Aorta (tissue), 5 donors: ENCODE measurements around the gene LENEP. TPM values are rescaled to one million over a fixed set of nuclear protein-coding genes. Genes with fewer than 3 reads are reported as not detected.

Experiments
- ATAC-seq: fragments of 200-7000 bp; cut with Tn5 transposase; one replicate; pipeline ENCODE4 v1.9.1; 2022; ENCODE audit warnings: moderate library complexity; ENCODE audit not compliant: low FRiP score
- DNase-seq, 2 donors: peaks; one replicate each; pipeline ENCODE4 v3.0.0-alpha.2; 2020
- H3K27ac ChIP-seq, 2 donors: one replicate each; pipeline ENCODE4 v1.5.1; 2013; ENCODE audit warnings: low read length in 2 of 2, mild to moderate bottlenecking in 2 of 2, moderate library complexity in 2 of 2, control low read depth in 1 of 2, inconsistent platforms in 1 of 2, low read depth in 1 of 2
- H3K27me3 ChIP-seq, 2 donors: one replicate each; pipeline ENCODE4 v1.6.1; 2013; ENCODE audit warnings: control low read depth in 1 of 2, low read length in 1 of 2, mild to moderate bottlenecking in 1 of 2, moderate library complexity in 1 of 2; ENCODE audit not compliant: insufficient read depth in 2 of 2, control insufficient read depth in 1 of 2
- H3K36me3 ChIP-seq, 2 donors: one replicate each; pipeline ENCODE4 v1.6.1; 2013; ENCODE audit warnings: control low read depth in 1 of 2, low read length in 1 of 2, mild to moderate bottlenecking in 1 of 2; ENCODE audit not compliant: insufficient read depth in 2 of 2, control insufficient read depth in 1 of 2
- H3K4me1 ChIP-seq, 2 donors: one replicate each; pipeline ENCODE4 v1.6.1; 2013; ENCODE audit warnings: low read length in 2 of 2, control low read depth in 1 of 2, mild to moderate bottlenecking in 1 of 2, moderate library complexity in 1 of 2; ENCODE audit not compliant: insufficient read depth in 2 of 2, control insufficient read depth in 1 of 2
- H3K4me3 ChIP-seq, 2 donors: one replicate each; pipeline ENCODE4 v1.5.1; 2013; ENCODE audit warnings: low read length in 2 of 2, control low read depth in 1 of 2, mild to moderate bottlenecking in 1 of 2
- H3K9me3 ChIP-seq: one replicate; pipeline ENCODE4 v1.6.1; 2013; ENCODE audit warnings: mild to moderate bottlenecking, low read length; ENCODE audit not compliant: control insufficient read depth
- WGBS, 2 donors: extraction: QIAGEN DNeasy Blood & Tissue Kit; methylation state at CpG; one replicate each; pipeline ENCODE4 v1.1.7; 2013; 5-methylcytosine and 5-hydroxymethylcytosine counted together
- intact Hi-C, 2 donors: fragments of 100-400 bp; cut with DNase I; formaldehyde crosslinking; loops; one replicate each; pipeline versions ENCODE4 v1.14.2 to v1.15.0; 2022
- polyA plus RNA-seq, 2 donors: library from polyadenylated mRNA; stranded (reverse); fragments of 200-250 nt; gene quantifications; one replicate each; pipeline ENCODE4 v1.2.3, GENCODE V29; 2013
- total RNA-seq, 2 donors: library from RNA; stranded (reverse); fragmentation: NEBNext Ultra II Directional; extraction: Animal tissue kit (Norgen Biotek cat#: 25700); gene quantifications; one replicate each; pipeline ENCODE4 v1.2.1, GENCODE V29; 2021
- donor health status: healthy with polysubstance abuse.
- donor health status: Bipolar disorder and iron deficiency.
- donor health status: DM: no; HTN: no; CAD: no.
- donor health status: DM: no; HTN: no; CAD: no.
- donor health status: DM: yes; HTN: yes; CAD: no.

LENEP gene
- total and polyA plus RNA-seq, 4 donors = not detected

GRCh38 chr1:154964359-154964758 is 29.0 kb upstream of the LENEP start:
- intact Hi-C loops = no loop called here
- H3K36me3 ChIP-seq = peaks cover 0 to 15% of the 10 kb centered on the region in 2 donors
- no peak for ATAC-seq

GRCh38 chr1:154966111-154966510 is 27.3 kb upstream of the LENEP start:
- peaks cover 0 to 15% of the 10 kb centered on the region in 2 donors for H3K36me3 ChIP-seq
- H3K27ac ChIP-seq = no peak overlapping the region
- no peaks in the 10 kb centered on the region for H3K9me3 ChIP-seq
- H3K4me1 ChIP-seq = no peaks in the 10 kb centered on the region
- intact Hi-C loops = loop anchor here in 1 of 2 donors (5.0 kb wide), 1 partner anchor 51 kb away; no protein-coding TSS in a partner anchor
- 81 to 85% methylated on average over 7 of the region's 7 CpGs for WGBS, 2 donors
- no peaks in the 10 kb centered on the region for H3K27me3 ChIP-seq
- DNase-seq (no peak), ATAC-seq (no peak)
- H3K4me3 ChIP-seq = no peak overlapping the region

More at GRCh38 chr1:154964359-154964758, 29.0 kb upstream of the LENEP start:
- Histone ChIP-seq H3K27me3 (no peaks in the 10 kb centered on the region), H3K9me3 (no peaks in the 10 kb centered on the region), H3K27ac (no peak overlapping the region), H3K4me3 (no peak overlapping the region), H3K4me1 (no peaks in the 10 kb centered on the region)
- DNase-seq = no peak
- WGBS, 2 donors = 91 to 95% methylated on average over 6 of the region's 6 CpGs

DNA sequence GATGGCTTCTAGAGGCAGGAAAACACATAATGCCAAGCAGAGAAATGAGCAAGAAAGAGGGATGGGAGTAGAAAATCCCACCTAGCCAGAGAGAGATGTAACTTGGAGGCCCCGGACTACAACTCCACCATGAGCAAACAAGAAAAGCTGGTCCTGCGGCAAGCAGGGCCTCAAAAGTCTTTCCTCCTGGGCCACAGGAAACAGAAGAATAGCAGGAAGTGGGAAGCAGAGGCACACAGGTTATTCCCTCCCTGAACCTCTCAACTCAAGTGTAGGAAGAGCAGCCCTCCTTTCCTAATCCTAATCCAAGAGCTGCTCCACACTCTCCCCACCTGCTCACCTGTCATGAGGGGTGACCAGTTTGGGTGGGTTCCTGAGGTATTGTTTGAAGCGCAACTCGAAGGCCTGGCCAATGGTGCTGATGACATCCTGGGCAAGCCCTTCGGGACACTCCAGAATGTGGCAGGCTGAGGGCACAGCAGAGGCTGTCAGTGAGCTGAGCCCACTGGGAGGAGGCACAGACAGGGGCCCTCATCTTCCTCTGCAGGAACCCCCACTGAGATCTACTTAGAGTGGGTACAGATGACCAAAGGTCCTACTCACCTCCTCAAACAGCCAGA is 25.9 kb upstream of the LENEP start:
- Histone ChIP-seq H3K4me1 (no peaks in the 10 kb centered on the region), H3K4me3 (no peak overlapping the region), H3K36me3 (peaks cover 0 to 15% of the 10 kb centered on the region in 2 donors), H3K27ac (no peak overlapping the region), H3K27me3 (no peaks in the 10 kb centered on the region), H3K9me3 (no peaks in the 10 kb centered on the region)
- no peak for ATAC-seq
- 83 to 87% methylated on average over 5 of the region's 5 CpGs for WGBS, 2 donors
- DNase-seq = no peak
- intact Hi-C loops = loop anchor here in 1 of 2 donors (5.0 kb wide), 1 partner anchor 50 kb away; no protein-coding TSS in a partner anchor

- Histone ChIP-seq H3K36me3 (peaks cover 0 to 13% of the 10 kb centered on the region in 2 donors), H3K4me3 (no peak overlapping the region), H3K9me3 (no peaks in the 10 kb centered on the region), H3K27me3 (no peaks in the 10 kb centered on the region), H3K27ac (peak overlapping the region in 1 of 2 donors; percentile 51), H3K4me1 (no peaks in the 10 kb centered on the region)
- intact Hi-C loops = loop anchor here in 1 of 2 donors (5.0 kb wide), 1 partner anchor 49 kb away; no protein-coding TSS in a partner anchor
- DNase-seq (no peak), ATAC-seq (no peak)
- WGBS, 2 donors = 77 to 79% methylated on average over 3 of the region's 3 CpGs
Observed at GRCh38 chr1:154968731-154969130, 24.7 kb upstream of the LENEP start.

DNA sequence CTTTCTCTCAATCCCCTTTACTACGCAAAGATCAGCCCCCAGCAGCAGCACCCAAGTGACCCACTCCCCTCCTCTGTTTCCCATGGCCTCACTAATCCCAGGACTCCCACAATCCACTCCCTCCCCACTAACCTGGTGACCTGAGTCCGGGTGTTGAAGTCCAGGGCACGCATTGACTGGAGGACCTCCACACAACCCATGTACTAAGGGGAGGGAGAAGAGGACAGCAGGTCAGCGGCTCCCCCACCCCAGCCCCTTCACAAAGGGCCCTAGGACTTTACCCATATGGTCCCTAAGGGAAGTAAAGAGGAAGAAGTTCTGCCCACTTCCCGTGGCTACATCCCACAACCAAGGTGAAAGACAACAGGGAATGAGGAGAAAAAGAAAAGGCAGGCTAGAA is 24.1 kb upstream of the LENEP start:
- no peak for DNase-seq
- ATAC-seq = no peak
- no peaks in the 10 kb centered on the region for H3K4me1 ChIP-seq
- H3K27me3 ChIP-seq = no peaks in the 10 kb centered on the region
- H3K27ac ChIP-seq = peak overlapping the region in 1 of 2 donors; percentile 42
- H3K4me3 ChIP-seq = no peak overlapping the region
- intact Hi-C loops = loop anchor here in 1 of 2 donors (5.0 kb wide), 1 partner anchor 48 kb away; no protein-coding TSS in a partner anchor
- 51 to 60% methylated on average over 5 of the region's 5 CpGs for WGBS, 2 donors
- no peaks in the 10 kb centered on the region for H3K9me3 ChIP-seq
- peaks cover 0 to 13% of the 10 kb centered on the region in 2 donors for H3K36me3 ChIP-seq

- Histone ChIP-seq H3K4me3 (peak overlapping the region in 1 of 2 donors; percentile 46), H3K27ac (peak overlapping the region; percentile 42 to 53), H3K36me3 (peaks cover 0 to 9% of the 10 kb centered on the region in 2 donors), H3K9me3 (no peaks in the 10 kb centered on the region), H3K27me3 (no peaks in the 10 kb centered on the region), H3K4me1 (no peaks in the 10 kb centered on the region)
- ATAC-seq = no peak
- 12 to 13% methylated on average over 18 to 22 of the region's 22 CpGs for WGBS, 2 donors
- peak in 1 of 2 donors; percentile 84 for DNase-seq
- intact Hi-C loops = loop anchor here in 1 of 2 donors (5.0 to 10.0 kb wide), 2 partner anchors 47 to 1175 kb away; no protein-coding TSS in a partner anchor
Observed at GRCh38 chr1:154969860-154970452, 23.4 kb upstream of the LENEP start.

- Histone ChIP-seq H3K36me3 (peaks cover 0 to 5% of the 10 kb centered on the region in 2 donors), H3K27ac (peak within 1 kb of the TSS; percentile 72 to 98), H3K27me3 (no peaks in the 10 kb centered on the region), H3K9me3 (no peaks in the 10 kb centered on the region), H3K4me1 (no peaks in the 10 kb centered on the region), H3K4me3 (peak within 1 kb of the TSS in 1 of 2 donors; percentile 46)
- intact Hi-C loops = loop anchor here in 1 of 2 donors (10.0 kb wide), 1 partner anchor 1176 kb away; no protein-coding TSS in a partner anchor
- ATAC-seq (peak; percentile 75), DNase-seq (peak; percentile 96 to 98)
- 6 to 7% methylated on average over 15 of the region's 15 CpGs for WGBS, 2 donors
Observed at GRCh38 chr1:154970631-154971340, 22.6 kb upstream of the LENEP start, which contains the start of gene SHC1. Gene SHC1 (minus strand): TSS chr1:154970747. CDS start chr1:154970526, 221 bp downstream.

- Histone ChIP-seq H3K27me3 (no peaks in the 10 kb centered on the region), H3K9me3 (no peaks in the 10 kb centered on the region), H3K4me1 (no peaks in the 10 kb centered on the region), H3K36me3 (peaks cover 0 to 3% of the 10 kb centered on the region in 2 donors), H3K4me3 (no peak overlapping the region), H3K27ac (peak overlapping the region; percentile 72 to 98)
- intact Hi-C loops = loop anchor here in 1 of 2 donors (10.0 kb wide), 1 partner anchor 1177 kb away; no protein-coding TSS in a partner anchor
- DNase-seq (no peak), ATAC-seq (no peak)
- 28 to 33% methylated on average over 10 of the region's 10 CpGs for WGBS, 2 donors
Observed at GRCh38 chr1:154971341-154971998, 21.9 kb upstream of the LENEP start.
